Keratinocyte (primary cell): ENCODE data around the gene OSMR.

Experiments
- EZH2 ChIP-seq: IDR thresholded peaks from one replicate; pipeline ENCODE4 v1.6.1; 2012; ENCODE audit warnings: inconsistent platforms, mild to moderate bottlenecking, low read length, moderate library complexity
- TF ChIP-seq, protein P1 (sequence below), 3 experiments: IDR thresholded peaks in 1 of 3; conservative IDR thresholded peaks in 1 of 3; optimal IDR thresholded peaks in 1 of 3; 2 replicates in 2 of 3; 3 replicates in 1 of 3; pipeline versions ENCODE3 to v1.5.1; 2011; ENCODE audit warnings: low read length in 3 of 3, mild to moderate bottlenecking in 3 of 3, moderate library complexity in 2 of 3, control low read depth in 1 of 3, inconsistent platforms in 1 of 3; ENCODE audit not compliant: insufficient read depth in 2 of 3; ENCODE audit errors: extremely low read depth in 1 of 3

DNA sequence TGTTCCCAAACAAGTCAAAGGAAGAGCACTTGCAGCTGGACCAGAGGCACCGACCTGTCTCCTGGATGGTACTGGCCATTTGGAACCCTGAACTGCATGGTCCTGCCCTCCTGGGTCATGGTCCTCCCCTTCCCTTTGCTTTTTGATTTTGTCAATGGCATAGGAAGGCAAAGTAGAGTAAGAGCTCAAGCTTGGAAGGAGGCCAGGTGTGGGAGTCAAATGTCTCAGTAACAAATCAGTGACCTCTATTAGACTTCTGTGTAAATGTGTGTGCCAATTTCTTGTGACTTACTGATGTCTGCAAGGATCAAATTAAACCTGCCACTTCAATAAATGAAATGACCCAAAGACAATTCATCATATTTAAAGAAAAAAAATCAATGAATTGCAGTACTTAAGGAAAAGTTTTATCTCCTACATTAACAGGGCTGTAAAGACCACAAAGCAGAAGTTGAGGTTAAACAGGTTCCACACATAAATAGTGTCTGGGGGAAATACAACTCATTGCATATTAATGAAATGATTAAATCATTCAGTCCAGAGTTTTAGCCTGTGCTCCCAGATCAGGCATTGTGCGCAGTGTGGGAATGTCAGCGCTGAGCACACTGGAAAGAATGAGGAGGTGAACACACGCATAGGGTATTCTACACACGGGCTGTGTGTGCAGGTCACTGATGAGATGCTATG, 32.7 kb downstream of the OSMR start:
- TF ChIP-seq, protein P1, sequence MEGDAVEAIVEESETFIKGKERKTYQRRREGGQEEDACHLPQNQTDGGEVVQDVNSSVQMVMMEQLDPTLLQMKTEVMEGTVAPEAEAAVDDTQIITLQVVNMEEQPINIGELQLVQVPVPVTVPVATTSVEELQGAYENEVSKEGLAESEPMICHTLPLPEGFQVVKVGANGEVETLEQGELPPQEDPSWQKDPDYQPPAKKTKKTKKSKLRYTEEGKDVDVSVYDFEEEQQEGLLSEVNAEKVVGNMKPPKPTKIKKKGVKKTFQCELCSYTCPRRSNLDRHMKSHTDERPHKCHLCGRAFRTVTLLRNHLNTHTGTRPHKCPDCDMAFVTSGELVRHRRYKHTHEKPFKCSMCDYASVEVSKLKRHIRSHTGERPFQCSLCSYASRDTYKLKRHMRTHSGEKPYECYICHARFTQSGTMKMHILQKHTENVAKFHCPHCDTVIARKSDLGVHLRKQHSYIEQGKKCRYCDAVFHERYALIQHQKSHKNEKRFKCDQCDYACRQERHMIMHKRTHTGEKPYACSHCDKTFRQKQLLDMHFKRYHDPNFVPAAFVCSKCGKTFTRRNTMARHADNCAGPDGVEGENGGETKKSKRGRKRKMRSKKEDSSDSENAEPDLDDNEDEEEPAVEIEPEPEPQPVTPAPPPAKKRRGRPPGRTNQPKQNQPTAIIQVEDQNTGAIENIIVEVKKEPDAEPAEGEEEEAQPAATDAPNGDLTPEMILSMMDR (optimal IDR thresholded peaks at IDR 0.05 in 1 of 3, IDR thresholded peaks at IDR 0.05 in 1 of 3, conservative IDR thresholded peaks at IDR 0.05 in 1 of 3; ENCODE audit: extremely low read depth in 1 of 3, insufficient read depth in 2 of 3, low read length in 3 of 3): no peak
- TF ChIP-seq EZH2: no peak
